Measurements from ENCODE around the gene TNFRSF17.

DNA sequence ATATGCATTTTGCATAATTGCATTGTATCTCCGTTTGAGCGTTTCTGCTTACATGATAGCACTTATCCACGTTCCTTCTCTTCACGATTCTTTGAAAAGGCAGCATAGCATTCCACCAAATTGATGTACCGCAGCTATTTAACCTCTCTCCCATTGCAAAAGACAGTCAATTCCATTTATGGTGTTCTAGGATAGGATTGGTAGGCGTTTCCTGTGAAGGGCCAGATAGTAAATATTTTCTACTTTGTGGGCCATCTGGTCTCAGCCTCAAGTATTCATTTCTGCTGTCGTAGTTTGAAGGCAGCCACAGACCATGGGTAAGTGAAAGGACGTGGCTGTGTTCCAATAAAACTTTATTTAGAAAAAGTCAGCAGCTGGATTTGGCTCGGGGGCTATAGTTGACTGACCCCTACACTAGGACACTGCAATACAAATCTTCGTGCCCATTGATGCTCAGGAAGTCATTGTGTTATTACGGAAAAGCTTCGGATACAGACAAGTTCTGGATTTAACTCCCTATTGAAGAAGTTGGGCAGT is 21.6 kb downstream of the TNFRSF17 start:
- TF ChIP-seq E2F4 (CRISPR knock-in tag; IDR thresholded peaks at IDR 0.05; ENCODE audit: borderline replicate concordance, low read depth) (no peak), USF2 (CRISPR knock-in tag; IDR thresholded peaks at IDR 0.05) (no peak), CREB1 (CRISPR knock-in tag; IDR thresholded peaks at IDR 0.05) (no peak), NFYB (CRISPR knock-in tag; conservative IDR thresholded peaks at IDR 0.05; ENCODE audit: low read depth) (no peak), PREB (CRISPR knock-in tag; IDR thresholded peaks at IDR 0.05; ENCODE audit: borderline replicate concordance) (no peak), CTCF (IDR thresholded peaks at IDR 0.05) (no peak), IRF2 (CRISPR knock-in tag; IDR thresholded peaks at IDR 0.05; ENCODE audit: borderline replicate concordance, low read depth) (no peak), ZNF263 (CRISPR knock-in tag; IDR thresholded peaks at IDR 0.05; ENCODE audit: low read depth) (no peak)
- TF ChIP-seq, protein P1, sequence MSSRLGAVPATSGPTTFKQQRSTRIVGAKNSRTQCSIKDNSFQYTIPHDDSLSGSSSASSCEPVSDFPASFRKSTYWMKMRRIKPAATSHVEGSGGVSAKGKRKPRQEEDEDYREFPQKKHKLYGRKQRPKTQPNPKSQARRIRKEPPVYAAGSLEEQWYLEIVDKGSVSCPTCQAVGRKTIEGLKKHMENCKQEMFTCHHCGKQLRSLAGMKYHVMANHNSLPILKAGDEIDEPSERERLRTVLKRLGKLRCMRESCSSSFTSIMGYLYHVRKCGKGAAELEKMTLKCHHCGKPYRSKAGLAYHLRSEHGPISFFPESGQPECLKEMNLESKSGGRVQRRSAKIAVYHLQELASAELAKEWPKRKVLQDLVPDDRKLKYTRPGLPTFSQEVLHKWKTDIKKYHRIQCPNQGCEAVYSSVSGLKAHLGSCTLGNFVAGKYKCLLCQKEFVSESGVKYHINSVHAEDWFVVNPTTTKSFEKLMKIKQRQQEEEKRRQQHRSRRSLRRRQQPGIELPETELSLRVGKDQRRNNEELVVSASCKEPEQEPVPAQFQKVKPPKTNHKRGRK (CRISPR knock-in tag; IDR thresholded peaks at IDR 0.05; ENCODE audit: borderline replicate concordance), result no peak
